Heart right ventricle (tissue), 16 donors: ENCODE measurements around the gene MAGI2. TPM values are rescaled to one million over a fixed set of nuclear protein-coding genes. Genes with fewer than 3 reads are reported as not detected.

ENCODE experiments used
- ATAC-seq, 8 donors: fragments of 200-7000 bp; cut with Tn5 transposase; one replicate each; pipeline ENCODE4 v1.9.1; 2020; ENCODE audit warnings: mild to moderate bottlenecking in 8 of 8, moderate library complexity in 8 of 8, moderate number of reproducible peaks in 1 of 8
- DNase-seq, 2 donors: peaks; one replicate each; pipeline ENCODE4 v3.0.0-alpha.2; 2020
- H3K27ac ChIP-seq, 10 donors: fragments of 200-600 bp; sonication (generic) in 2 of 10; one replicate each; pipeline versions ENCODE4 v1.5.0 to v1.8.0; 2020 to 2022; ENCODE audit warnings: mild to moderate bottlenecking in 3 of 10
- H3K27me3 ChIP-seq, 7 donors: fragments of 200-600 bp; one replicate each; pipeline ENCODE4 v1.8.0; 2021 to 2022; ENCODE audit warnings: mild to moderate bottlenecking in 2 of 7
- H3K36me3 ChIP-seq, 9 donors: fragments of 200-600 bp; sonication (generic) in 1 of 9; one replicate each; pipeline versions ENCODE4 v1.5.0 to v1.8.0; 2020 to 2022; ENCODE audit warnings: mild to moderate bottlenecking in 2 of 9
- H3K4me1 ChIP-seq, 9 donors: fragments of 200-600 bp; sonication (generic) in 1 of 9; one replicate each; pipeline versions ENCODE4 v1.5.0 to v1.8.0; 2020 to 2022; ENCODE audit warnings: mild to moderate bottlenecking in 4 of 9
- H3K4me3 ChIP-seq, 10 donors: fragments of 200-600 bp; sonication (generic) in 2 of 10; one replicate each; pipeline versions ENCODE4 v1.5.0 to v1.8.0; 2020 to 2022; ENCODE audit warnings: mild to moderate bottlenecking in 7 of 10, moderate library complexity in 2 of 10
- H3K9me3 ChIP-seq, 11 donors: fragments of 200-600 bp in 10 of 11; sonication (generic) in 2 of 11; one replicate each; pipeline versions ENCODE4 v1.5.0 to v1.8.0; 2013 to 2022; ENCODE audit warnings: mild to moderate bottlenecking in 2 of 11, control low read depth in 1 of 11, moderate library complexity in 1 of 11
- WGBS, 2 donors: extraction: QIAGEN DNeasy Blood & Tissue Kit; methylation state at CpG; one replicate each; pipeline ENCODE4 v1.1.7; 2013; ENCODE audit warnings: inconsistent platforms in 1 of 2; 5-methylcytosine and 5-hydroxymethylcytosine counted together
- intact Hi-C, 10 donors: fragments of 100-400 bp; cut with DNase I; formaldehyde crosslinking; loops; one replicate each; pipeline versions ENCODE4 v1.11.1 to v1.14.2; 2022
- polyA plus RNA-seq, 2 donors: library from polyadenylated mRNA; stranded (reverse); fragments of 200-250 nt; gene quantifications; one replicate each; pipeline ENCODE4 v1.2.3, GENCODE V29; 2013
- total RNA-seq, 10 donors: library from RNA; stranded (reverse); fragmentation: NEBNext Ultra II Directional in 3 of 10; extraction: Animal tissue kit (Norgen Biotek cat#: 25700) in 3 of 10; gene quantifications; one replicate each; pipeline versions ENCODE4 v1.2.1 to v1.2.4, GENCODE V29; 2021 to 2023
- TF ChIP-seq, protein P1 (sequence below), 9 donors: fragments of 200-600 bp; sonication (generic) in 2 of 9; IDR thresholded peaks; one replicate each; pipeline versions ENCODE4 v1.5.0 to v1.8.0; 2021 to 2022; ENCODE audit warnings: antibody characterized with exemption in 9 of 9, mild to moderate bottlenecking in 5 of 9, moderate library complexity in 1 of 9
- donor health status: Arrhythmogenic right ventricular cardiomyopathy.
- donor health status: ischemic (EF 13 %, LVEDD 7.1; RV severe dilation, severe dysfunction).
- donor health status: healthy with polysubstance abuse.
- donor health status: DM: no; HTN: yes; CAD: no.
- donor health status: DM: no; HTN: no; CAD: no.
- donor health status: ischemic (EF 25% LVEDD 6.9; RV normal size, moderate dysfunction).
- donor health status: ischemic (EF 25% LVEDD 5.7; RV mildly dilated, moderate dysfunction).
- donor health status: healthy.
- donor health status: DM: yes; HTN: yes; CAD: no.
- donor health status: Ischemic cardiomyopathy.
- donor health status: ischemic (EF 35%, LVEDD 5.7; RV mildly dilated, moderate dysfunction).
- donor health status: nonischemic (EF 11% LVEDD 7.7; RV severe dilation, severe dysfunction).
- donor health status: DM: yes; HTN: yes; CAD: no.
- donor health status: PGD.
- donor health status: ischemic (EF 29% LVEDD 5.4; RV normal size, mild dysfunction).
- donor health status: nonischemic (EF 23%, LVEDD 6.1; RV moderate dilation, normal function).

The MAGI2 gene
- total and polyA plus RNA-seq, 12 donors: 0.83 to 6.0 (median 4.1) TPM

DNA sequence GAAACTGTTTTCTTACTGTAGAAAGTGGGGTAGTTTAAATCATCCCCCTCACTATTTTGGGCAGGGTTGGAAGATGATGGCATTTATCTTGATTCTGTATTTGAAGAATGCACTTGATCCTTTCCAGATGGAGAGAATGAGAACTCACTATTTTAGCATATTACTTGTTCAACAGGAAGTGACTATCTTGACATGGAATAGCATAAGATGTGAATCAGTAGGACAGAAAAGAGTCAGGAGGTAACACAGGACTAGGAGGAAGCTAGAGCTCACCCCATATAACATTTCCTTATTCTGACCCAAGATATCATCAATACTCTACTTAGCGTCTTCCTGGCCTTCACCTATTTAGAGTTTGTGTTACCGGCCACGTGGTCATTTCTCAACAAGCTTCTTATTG is 1254.7 kb downstream of the MAGI2 start:
- H3K27me3 ChIP-seq: no peaks in the 10 kb centered on the region
- no peak for ATAC-seq
- no peak overlapping the region for H3K4me3 ChIP-seq
- H3K4me1 ChIP-seq: peaks cover 0 to 8% (median 0%) of the 10 kb centered on the region in 9 donors
- DNase-seq: no peak
- no peak overlapping the region for H3K27ac ChIP-seq
- WGBS, 2 donors: 94 to 96% methylated on average over 3 of the region's 3 CpGs
- intact Hi-C loops: no loop called here
- TF ChIP-seq, protein P1, sequence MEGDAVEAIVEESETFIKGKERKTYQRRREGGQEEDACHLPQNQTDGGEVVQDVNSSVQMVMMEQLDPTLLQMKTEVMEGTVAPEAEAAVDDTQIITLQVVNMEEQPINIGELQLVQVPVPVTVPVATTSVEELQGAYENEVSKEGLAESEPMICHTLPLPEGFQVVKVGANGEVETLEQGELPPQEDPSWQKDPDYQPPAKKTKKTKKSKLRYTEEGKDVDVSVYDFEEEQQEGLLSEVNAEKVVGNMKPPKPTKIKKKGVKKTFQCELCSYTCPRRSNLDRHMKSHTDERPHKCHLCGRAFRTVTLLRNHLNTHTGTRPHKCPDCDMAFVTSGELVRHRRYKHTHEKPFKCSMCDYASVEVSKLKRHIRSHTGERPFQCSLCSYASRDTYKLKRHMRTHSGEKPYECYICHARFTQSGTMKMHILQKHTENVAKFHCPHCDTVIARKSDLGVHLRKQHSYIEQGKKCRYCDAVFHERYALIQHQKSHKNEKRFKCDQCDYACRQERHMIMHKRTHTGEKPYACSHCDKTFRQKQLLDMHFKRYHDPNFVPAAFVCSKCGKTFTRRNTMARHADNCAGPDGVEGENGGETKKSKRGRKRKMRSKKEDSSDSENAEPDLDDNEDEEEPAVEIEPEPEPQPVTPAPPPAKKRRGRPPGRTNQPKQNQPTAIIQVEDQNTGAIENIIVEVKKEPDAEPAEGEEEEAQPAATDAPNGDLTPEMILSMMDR (IDR thresholded peaks at IDR 0.05): no peak
- H3K9me3 ChIP-seq: no peaks in the 10 kb centered on the region
- no peaks in the 10 kb centered on the region for H3K36me3 ChIP-seq

DNA sequence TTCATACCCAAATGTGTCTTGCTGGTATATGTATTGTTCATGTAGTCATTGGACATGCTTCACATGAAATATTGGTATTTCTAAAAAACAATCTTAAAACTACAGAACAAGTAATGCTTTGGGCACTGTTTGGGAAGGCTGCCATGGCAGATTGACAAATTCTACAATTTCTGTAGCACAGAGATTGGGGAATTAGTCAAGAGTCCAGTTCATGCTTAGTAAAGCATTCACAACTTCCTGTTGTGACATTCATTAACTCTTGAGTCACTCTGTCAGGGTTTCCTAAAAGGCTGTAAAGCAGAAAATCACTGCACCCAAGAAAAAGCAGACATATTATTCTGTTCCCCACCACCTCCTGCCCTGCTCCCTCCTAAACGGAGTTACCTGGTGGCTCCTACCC is 1256.0 kb downstream of the MAGI2 start:
- H3K9me3 ChIP-seq: no peaks in the 10 kb centered on the region
- ATAC-seq: no peak

DNA sequence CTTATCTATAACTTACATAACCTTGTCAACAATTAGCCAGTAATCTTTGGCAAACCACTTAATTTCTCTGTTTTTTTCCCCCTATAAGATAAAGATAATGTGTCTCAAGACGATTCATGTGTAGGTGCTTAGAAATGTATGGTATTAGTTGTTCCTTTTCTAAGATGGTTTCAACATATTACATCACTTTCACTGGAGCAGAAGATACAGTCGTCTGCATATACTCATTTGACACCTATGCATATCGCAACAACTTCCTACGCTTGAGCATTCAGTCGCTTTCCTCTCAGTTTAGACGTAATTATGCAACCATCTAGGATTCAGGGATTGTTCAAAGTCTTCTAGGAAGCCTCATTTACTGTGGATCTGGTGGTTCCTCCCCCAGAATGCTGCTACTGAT is 1258.2 kb downstream of the MAGI2 start:
- Histone ChIP-seq H3K36me3 (no peaks in the 10 kb centered on the region), H3K4me1 (peaks cover 0 to 11% (median 0%) of the 10 kb centered on the region in 9 donors), H3K4me3 (no peak overlapping the region), H3K9me3 (no peaks in the 10 kb centered on the region), H3K27ac (no peak overlapping the region), H3K27me3 (no peaks in the 10 kb centered on the region)
- DNase-seq (no peak), ATAC-seq (no peak)
- intact Hi-C loops: no loop called here
- WGBS, 2 donors: 69 to 74% methylated on average over 6 of the region's 6 CpGs
- TF ChIP-seq, protein P1 (IDR thresholded peaks at IDR 0.05): no peak

More for the DNA sequence above, 1256.0 kb downstream of the MAGI2 start:
- TF ChIP-seq, protein P1 (IDR thresholded peaks at IDR 0.05): no peak
- H3K4me3 ChIP-seq: no peak overlapping the region
- no peaks in the 10 kb centered on the region for H3K36me3 ChIP-seq
- no peak overlapping the region for H3K27ac ChIP-seq
- intact Hi-C loops: no loop called here
- H3K27me3 ChIP-seq: no peaks in the 10 kb centered on the region
- WGBS, 2 donors: 83 to 89% methylated on average over 1 of the region's 1 CpG
- peaks cover 0 to 8% (median 0%) of the 10 kb centered on the region in 9 donors for H3K4me1 ChIP-seq
- DNase-seq: no peak

DNA sequence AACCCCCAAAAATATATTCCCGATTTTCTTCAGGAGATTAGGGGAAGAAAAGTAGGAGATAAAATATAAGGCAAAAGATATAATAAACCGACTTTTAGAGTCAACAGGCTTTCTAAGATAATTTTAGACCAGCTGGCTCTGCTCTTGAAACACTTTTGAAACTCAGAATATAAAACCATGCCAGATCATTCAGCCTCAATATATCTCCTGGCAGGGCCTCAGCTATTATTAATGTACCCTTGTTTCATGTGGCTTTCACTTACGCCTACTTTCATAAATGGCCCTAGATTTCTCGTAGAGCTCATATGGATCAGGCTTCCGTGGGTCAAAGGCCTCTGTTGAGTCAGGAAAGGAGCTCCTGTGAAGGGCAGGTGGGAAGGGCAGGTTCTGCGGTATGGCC is 1258.9 kb downstream of the MAGI2 start:
- ATAC-seq: peak in 2 of 8 donors; percentile 42 to 50

More for the DNA sequence above, 1258.9 kb downstream of the MAGI2 start:
- Histone ChIP-seq H3K36me3 (no peaks in the 10 kb centered on the region), H3K27ac (no peak overlapping the region), H3K4me3 (no peak overlapping the region), H3K4me1 (peaks cover 0 to 11% (median 0%) of the 10 kb centered on the region in 9 donors), H3K9me3 (no peaks in the 10 kb centered on the region), H3K27me3 (no peaks in the 10 kb centered on the region)
- DNase-seq: no peak
- 37 to 54% methylated on average over 6 of the region's 6 CpGs for WGBS, 2 donors
- TF ChIP-seq, protein P1 (IDR thresholded peaks at IDR 0.05): no peak
- intact Hi-C loops: no loop called here
